Inflammatory macrophage treated with lipopolysaccharide for 4 hours (primary cell): Measurements from ENCODE around the gene LAMTOR1.

Source experiments
- DNase-seq: peaks from one replicate; pipeline ENCODE4 v3.0.0-alpha.2; 2020

The LAMTOR1 gene

GRCh38 chr11:72116019-72116755 lies 13.1 kb upstream of the LAMTOR1 start:
- DNase-seq, result no peak

- no peak for DNase-seq
These were observed 11.5 kb upstream of the LAMTOR1 start for GRCh38 chr11:72114570-72114969.

GRCh38 chr11:72112978-72113808 lies 10.1 kb upstream of the LAMTOR1 start:
- no peak for DNase-seq

GRCh38 chr11:72112143-72112977 lies 9.3 kb upstream of the LAMTOR1 start, which contains the start of gene ANAPC15:
ANAPC15 (minus strand) TSS chr11:72112695; CDS start chr11:72111276, 1,419 bp downstream.
- DNase-seq, result peak; percentile 100

GRCh38 chr11:72111300-72112142 lies 8.4 kb upstream of the LAMTOR1 start:
- DNase-seq, result no peak

GRCh38 chr11:72105888-72106287 lies 2.8 kb upstream of the LAMTOR1 start, which contains the start of gene TOMT:
TOMT (plus strand) TSS chr11:72105924; CDS start chr11:72105952, 28 bp downstream.
- no peak for DNase-seq

- no peak for DNase-seq
These were observed 664 bp upstream of the LAMTOR1 start for GRCh38 chr11:72103754-72104167.

GRCh38 chr11:72102631-72102945 lies 509 bp downstream of the LAMTOR1 start:
- DNase-seq, result no peak

- DNase-seq, result peak; percentile 32
These were observed 935 bp downstream of the LAMTOR1 start for GRCh38 chr11:72102162-72102561.

GRCh38 chr11:72100462-72100861 lies 2.6 kb downstream of the LAMTOR1 start:
- peak; percentile 57 for DNase-seq

- DNase-seq, result no peak
These were observed 3.1 kb downstream of the LAMTOR1 start for GRCh38 chr11:72100009-72100408.

- DNase-seq, result no peak
These were observed 4.4 kb downstream of the LAMTOR1 start for GRCh38 chr11:72098741-72099140.

GRCh38 chr11:72091292-72091691 lies 11.8 kb downstream of the LAMTOR1 start:
- peak; percentile 87 for DNase-seq

GRCh38 chr11:72088076-72088808 lies 14.9 kb downstream of the LAMTOR1 start:
- peak; percentile 16 for DNase-seq

- peak; percentile 21 for DNase-seq
These were observed 17.3 kb downstream of the LAMTOR1 start for GRCh38 chr11:72085621-72086351.

- DNase-seq, result no peak
These were observed 18.1 kb downstream of the LAMTOR1 start for GRCh38 chr11:72084965-72085364.

GRCh38 chr11:72084076-72084475 lies 19.0 kb downstream of the LAMTOR1 start:
- DNase-seq, result no peak

GRCh38 chr11:72083414-72083813 lies 19.7 kb downstream of the LAMTOR1 start:
- DNase-seq, result no peak

- peak; percentile 77 for DNase-seq
These were observed 21.2 kb downstream of the LAMTOR1 start for GRCh38 chr11:72081821-72082453.

GRCh38 chr11:72081184-72081644 lies 21.9 kb downstream of the LAMTOR1 start:
- DNase-seq, result no peak
